Muscle of back (tissue), 11 donors: ENCODE data around the gene RFC5. TPM values are rescaled to one million over a fixed set of nuclear protein-coding genes. Genes with fewer than 3 reads are reported as not detected.
"Not testable (repeated sequence)": the region's sequence is repeated elsewhere in the genome, so short reads cannot be mapped to it uniquely, and the experiment has no call there.

Experiments used
- DNase-seq, 3 donors: peaks; one replicate each; pipeline versions ENCODE4 v3.0.0 to v3.0.0-alpha.2; 2013
- polyA plus RNA-seq, 10 donors: library from polyadenylated mRNA; unstranded; fragments of 120-200 nt; gene quantifications; one replicate each; pipeline ENCODE4 v1.2.1, GENCODE V29; 2013; ENCODE audit not compliant: insufficient read length in 10 of 10

RFC5 gene
- polyA plus RNA-seq, 10 donors = 10.1 to 18.6 (median 13.2) TPM

DNA sequence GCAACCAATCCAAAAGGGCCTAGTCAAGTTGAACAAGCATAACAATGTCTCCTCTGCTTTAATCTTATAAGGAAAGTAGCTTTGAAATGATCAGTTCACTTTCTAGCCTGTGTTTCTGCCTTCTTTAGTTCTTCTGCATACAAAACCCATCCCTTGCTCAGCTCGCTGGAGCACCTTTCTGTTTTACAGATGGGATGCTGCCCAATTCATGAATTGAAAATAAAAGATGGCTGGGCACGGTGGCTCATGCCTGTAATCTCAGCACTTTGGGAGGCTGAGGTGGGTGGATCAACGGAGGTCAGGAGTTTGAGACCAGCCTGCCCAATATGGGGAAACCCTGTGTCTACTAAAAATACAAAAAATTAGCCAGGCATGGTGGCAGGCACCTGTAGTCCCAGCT is 4.5 kb upstream of the RFC5 start:
- no peak for DNase-seq

DNA sequence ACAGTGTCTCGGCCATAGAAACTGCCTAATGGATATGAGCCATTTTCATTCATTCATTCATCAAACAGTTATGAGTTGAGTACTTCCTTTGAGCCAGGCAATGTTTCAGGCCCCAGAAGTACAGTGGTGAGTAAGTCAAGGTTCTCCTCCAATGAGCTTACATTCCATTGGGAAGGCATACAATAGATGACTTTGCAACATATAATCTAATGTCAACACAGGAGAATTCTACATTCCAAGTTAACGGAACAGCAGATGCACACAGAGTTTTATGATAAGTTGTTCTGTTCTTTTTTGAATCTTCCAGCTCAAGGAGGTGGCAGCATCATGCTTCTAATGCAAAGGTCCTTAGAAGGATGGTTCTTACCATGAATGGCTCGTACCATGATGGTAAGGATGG is 3.2 kb upstream of the RFC5 start:
- DNase-seq = no peak

DNA sequence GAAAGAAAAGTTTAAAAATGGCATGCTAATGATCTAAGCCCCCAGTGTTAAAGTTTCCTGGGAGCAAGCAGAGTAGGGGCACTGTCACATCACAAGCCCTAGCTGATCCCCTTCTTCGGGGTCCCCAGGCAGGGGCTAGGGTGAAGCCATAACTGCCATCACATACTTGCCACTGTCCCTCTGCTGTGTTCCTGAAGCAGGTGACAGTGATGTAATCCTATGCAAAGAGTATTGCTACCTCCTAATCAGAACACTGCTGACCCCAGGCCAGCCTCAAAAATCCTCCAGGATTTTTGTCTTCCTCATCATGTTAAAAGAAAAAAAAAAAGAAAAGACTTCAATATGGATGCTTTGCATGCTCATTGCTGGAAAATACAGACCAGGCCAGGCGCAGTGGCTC is 1.2 kb upstream of the RFC5 start:
- no peak for DNase-seq

DNA sequence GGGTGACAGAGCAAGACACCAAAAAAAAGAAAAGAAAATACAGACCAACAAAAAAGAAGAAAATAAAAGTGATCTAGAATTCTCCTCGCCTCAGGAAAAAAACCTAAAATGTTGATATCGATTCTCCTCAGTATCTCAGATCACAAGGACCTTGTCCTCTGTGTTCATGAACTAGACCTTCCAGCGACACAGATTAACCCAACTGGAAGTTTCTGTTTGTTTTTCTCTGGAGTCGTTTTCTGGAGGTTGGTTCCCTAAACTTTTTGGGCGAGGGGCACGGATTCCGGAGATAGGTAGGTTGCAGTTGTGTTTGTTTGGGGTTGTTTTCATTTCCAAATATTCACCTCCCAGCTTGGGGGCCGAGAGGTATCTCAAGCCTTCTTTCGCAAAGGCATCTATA is 559 bp upstream of the RFC5 start:
- no peak for DNase-seq

DNA sequence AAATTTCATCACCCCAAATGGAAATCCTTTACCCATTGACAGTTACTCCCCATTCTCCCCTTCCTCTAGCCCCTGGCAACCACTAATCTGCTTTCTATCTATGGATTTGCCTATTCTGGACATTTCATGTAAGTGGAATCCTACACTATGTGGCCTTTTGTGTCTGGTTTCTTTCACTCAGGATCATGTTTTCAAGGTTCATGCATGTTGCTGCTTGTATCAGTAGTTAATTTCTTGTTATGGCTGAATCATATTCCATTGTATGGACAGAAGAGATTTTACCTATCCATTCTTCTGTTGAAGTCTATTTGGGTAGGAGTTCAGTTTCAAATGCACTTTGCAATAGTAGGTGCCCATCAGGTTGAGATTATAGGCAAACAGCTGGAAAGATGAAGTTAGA is 1.4 kb downstream of the RFC5 start:
- DNase-seq = no peak

DNA sequence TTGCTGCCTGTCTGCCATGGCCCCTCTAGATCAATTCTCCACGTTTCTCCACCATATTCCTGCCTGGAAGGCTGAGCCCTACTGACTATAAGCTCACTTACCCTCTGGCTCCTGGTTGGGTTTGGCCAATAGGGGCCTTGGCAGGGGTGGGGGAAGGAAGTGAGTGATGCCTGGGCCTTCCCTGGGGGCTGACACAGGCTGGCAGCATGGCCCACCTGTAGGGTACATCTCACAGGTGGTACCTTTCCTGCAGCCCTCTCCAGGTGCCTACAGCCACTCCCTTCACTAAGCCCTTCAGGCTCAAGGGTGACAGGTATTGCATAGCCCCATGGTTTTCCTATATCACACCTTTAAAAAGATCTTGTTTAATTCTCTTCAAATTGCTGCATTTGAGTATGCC is 3.5 kb downstream of the RFC5 start:
- DNase-seq = no peak

DNA sequence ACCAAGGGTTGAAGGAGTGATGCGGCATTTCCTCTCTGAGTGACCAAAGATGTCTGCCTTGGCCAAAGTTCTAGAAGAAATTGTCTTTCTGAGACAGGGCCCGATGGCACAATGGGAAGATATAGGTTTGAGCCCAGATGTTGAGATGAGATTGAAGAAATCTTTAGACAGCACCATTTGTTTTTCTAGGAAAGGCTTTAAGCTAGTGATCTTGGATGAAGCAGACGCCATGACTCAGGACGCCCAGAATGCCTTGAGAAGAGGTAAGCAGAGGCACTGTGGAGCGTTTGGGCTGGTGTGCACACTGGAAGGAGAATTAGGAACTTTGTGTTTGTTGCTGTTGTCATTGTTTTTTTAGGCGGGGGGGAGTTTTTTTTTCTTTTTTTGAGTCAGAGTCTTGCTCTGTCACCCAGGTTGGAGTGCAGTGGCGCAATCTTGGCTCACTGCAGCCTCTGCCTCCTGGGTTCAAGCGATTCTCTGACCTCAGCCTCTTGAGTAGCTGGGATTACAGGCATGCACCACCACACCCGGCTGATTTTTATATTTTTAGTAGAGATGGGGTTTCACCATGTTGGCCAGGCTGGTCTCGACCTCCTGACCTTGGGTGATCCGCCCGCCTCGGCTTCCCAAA is 5.7 kb downstream of the RFC5 start:
- DNase-seq = not testable (repeated sequence)

DNA sequence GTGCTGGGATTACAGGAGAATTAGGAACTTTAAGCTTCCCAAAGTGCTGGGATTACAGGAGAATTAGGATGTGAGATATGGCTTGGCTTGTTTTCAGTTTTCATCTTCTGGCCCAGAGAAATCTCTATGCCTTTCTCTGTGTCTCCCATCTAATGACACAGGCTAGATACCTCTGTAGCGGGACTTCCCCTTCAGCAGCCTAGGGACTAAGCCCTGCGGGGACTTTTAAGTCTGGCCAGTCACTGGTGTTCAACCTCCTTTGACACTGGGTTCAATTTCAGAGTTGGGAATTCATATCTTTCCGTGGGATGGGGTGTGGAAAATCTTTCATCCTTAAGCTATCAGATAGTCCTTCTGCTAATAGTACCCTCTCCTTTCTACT is 6.2 kb downstream of the RFC5 start:
- DNase-seq = no peak

DNA sequence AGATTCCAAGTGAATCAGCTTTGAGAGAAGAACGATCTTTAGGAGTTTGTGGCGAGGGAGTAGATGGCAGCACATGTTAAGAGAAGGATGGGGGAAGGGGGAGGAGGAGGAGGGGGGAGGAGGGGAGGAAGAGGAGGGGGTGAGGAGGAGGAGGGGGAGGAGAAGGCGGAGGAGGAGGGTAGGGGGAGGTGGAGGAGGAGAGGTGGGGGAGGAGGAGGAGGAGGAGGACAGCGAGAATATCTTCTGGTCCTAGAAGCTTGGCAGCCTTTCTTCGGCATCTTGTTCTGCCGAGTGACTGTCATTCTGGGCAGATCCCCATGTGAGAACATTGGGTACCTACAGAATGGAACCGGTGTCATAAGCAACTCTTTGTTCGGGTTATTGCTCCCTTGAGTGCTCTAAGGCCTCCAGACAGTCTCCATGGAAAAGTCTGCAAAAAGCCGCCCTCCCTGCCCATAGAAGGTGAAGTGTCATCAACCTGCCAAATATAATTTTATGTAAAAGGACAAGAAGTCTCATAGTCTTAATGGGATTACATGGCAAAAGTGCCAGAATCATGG is 6.9 kb downstream of the RFC5 start:
- no peak for DNase-seq

DNA sequence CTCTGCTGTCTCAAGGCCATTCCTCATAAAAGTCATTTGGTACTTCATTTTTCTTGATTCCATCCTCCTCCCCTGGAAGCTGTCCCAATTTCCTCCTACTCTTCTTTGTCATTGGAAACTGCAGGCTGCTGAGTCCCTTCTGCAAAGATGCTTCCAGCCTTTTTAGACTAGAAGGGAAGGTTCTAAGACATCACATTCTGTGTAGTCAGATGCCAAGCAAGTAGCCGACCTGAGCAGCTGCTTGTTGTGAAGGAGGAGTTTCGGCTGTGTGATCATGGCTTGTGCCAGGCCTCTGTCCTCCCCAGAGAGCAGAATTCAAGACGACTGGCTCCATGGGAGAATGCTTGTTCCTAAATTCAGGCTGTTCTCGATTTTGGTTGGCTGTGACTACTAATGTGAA is 8.7 kb downstream of the RFC5 start:
- DNase-seq = no peak

DNA sequence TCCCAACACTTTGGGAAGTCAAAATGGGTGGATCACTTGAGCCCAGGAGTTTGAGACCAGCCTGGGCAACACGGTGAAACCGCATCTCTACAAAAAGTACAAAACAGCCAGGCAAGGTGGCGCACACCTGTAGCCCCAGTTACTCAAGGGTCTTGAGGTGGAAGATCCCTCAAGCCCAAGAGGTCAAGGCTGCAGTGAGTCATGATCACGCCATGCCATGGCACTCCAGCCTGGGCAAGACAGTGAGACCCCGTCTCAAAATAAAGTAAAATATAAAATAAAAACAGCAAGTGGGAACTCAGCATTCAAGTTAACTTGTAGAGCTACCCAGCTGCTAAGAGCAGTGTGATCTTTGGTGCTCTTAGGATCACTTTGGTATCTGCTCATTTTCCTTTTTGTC is 12.7 kb downstream of the RFC5 start:
- DNase-seq = no peak

DNA sequence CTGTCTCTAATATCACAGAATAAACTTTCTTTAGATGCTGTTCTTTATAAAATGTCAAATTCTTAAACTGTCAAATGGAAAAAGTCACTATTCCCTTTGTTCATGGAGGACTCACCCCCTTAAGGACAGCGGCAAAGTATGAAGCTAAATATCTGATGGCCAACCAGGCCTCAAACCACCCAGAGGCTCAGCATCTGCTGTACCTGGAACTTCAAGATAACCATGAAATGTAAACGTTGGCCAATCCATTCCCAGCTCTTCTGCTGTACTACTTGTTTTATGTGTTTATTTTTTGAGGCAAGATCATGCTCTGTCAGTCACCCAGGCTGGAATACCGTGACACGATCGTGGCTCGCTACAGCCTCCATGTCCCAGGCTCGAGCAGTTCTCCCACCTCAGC is 15.7 kb downstream of the RFC5 start:
- DNase-seq = no peak

DNA sequence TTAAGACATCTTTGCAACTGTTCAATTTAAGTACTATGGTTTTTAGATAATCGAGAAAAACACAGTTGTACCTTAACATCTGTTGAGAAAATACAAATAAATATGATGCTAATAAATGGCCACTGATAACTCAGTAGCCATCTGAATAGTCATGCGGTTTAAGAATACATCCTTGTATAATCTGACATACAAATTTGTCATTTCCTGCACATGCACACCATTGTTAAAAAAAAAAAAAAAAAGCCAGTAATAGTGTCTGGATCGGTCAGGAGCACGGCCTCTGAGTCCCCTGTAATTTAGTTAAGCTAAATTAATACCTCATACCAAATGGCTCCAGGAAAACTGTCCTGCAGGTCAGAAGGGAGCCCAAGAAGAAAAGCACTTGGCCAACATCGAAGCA is 16.8 kb downstream of the RFC5 start:
- DNase-seq = no peak

DNA sequence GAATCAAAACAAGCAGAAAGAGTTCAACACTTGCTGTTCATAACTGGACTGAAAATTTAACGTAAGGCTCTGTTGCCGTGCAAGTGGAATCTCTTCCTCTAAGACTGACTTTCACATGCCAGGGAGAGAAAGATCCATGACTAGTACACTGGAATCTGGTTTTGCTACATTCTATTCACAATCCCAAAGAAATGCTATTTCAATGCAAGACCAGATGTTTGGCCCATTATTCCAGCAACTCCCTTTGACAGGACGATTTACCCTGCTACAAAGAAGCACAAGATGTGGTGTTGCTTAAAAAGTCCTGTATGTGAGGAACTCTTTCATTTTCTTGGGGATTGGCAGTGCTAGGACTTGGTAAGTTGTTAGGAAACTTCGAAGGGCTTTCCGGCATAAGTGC is 17.4 kb downstream of the RFC5 start:
- no peak for DNase-seq

DNA sequence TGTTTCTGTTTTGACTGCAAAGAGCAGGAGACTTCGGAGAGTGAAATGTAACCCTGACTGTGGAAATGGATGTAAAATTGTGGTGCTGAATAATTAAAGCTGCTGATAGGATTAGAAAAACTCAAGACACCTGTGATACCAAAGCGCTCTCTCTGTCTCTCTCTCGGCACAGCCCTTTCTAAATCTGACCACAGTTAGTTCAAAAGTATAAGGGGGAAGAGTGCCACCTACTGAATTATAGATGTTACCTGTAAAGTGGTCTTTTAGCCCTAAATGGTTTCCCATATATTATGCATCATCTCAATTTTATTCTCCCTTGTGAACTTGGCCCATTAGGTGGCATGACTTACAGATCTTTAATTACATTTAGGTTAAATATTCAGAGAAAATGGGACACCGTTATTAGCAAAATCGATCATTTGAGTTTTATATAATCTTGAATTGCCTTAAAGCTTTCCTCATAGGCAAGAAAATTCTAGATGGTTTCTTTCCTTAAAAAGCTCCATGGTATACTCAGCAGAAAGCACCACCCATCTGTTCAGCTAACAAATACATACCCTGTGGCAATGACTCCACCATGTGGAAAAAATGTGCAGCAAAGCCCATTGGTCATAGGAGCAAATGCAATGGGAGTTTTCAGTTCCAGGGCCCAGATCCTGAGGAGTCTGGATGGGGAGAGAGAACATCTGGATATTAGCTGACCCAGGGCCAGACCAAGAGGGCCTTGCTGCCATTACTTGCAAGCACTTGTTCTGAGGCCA is 18.1 kb downstream of the RFC5 start:
- peak in 1 of 3 donors; percentile 52 for DNase-seq

DNA sequence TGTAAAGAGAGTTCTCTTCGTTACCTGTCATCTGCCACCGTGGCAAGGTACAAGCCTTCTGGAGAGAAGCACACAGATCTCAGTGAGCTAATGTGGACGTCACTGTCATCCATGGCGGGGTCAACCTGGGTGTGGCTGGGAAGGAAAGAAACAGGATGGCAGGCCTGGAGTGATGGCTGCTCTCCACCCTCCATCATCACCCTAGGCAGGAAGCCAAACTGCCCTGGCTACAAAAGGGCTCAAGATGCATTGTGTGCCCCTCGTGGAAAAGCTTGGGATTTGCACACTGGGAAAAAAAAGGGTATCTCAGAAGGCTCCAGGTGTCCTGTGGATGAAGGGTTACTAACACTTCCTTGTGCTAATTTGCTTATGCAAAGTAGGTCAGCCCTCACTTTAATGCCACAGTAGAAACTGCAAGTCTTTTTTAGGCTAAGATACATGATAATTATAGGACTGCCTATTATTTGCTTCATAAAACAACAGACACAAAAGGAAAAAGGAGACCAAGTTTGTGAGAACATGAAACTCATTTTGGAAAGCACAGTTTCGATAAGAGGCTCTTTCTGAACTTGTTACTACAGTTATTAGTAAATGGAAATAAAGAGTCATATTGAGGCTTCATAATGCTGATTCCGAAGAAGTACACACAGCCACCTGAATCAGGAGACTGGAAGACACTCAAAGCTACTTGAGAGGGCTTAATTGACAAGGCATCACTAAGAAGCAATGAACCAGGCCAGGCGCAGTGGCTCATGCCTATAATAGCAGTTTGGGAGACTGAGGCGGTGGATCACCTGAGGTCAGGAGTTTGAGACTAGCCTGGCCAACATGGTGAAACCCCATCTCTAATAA is 18.9 kb downstream of the RFC5 start:
- no peak for DNase-seq

DNA sequence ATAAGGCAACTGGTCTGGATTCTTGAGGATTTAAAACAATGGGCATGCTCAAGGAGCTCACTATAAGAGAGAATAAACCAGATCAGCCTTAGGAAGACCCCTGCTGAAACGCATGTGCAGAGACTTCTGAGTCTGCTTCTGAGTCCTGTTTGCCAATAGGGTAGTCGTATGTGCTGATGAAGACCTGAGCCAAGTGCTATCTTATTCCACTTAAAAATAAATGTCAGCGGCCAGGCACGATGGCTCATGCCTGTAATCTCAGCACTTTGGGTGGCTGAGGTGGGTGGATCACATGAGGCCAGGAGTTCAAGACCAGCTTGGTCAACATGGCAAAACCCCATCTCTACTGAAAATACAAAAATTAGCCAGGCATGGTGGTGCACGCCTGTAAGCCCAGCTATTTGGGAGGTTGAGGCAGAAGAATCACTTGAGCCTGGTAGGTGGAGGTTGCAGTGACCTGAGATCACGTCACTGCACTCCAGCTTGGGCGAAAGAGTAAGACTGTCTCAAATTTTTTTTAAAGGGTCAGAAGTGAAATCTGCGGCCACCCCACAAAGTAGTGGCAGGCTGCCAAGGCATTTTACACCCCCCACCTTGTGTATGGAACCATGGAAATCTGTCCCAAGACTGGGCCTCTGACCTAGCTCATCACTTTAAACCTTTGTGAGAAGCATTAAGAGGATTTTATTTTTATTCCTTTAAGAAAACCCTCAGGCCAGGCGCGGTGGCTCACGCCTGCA is 20.3 kb downstream of the RFC5 start:
- DNase-seq = no peak

DNA sequence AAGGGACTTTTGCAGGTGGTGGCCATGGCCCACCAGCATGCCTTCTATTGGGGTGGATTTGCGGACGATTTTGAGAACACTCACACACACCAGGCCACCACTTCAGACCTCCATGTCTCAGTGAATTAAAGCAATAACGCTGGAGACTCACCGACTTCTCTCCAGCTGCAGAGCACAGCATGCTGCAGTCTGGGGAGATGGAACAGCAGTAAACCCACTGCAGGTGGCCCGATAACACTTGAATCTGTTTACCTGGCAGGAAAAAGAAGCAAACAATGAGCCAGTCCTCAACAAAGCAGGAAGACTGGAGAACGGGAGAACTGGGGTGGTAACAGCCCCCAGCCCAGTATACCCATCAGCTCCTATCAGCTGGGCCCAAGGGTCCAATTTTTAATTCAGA is 21.6 kb downstream of the RFC5 start:
- no peak for DNase-seq

DNA sequence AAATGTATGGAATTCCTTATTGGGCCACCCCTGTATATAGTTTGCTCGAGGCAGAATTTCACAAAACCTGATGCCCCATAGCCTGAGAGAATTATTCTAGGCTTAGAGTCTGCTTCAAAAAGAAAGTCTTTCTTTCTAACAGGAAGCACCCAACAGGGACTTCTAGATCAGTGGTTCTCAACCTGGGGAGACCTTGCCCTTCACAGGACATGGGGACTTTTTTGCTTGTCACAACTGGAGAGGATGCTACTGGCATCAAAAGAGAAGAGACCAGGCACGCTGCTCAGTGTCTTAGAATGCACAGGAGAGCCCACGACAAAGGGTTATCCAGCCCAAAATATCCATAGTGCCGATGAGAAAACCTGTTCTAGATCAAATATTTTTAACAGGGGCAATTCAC is 25.6 kb downstream of the RFC5 start:
- DNase-seq = no peak

DNA sequence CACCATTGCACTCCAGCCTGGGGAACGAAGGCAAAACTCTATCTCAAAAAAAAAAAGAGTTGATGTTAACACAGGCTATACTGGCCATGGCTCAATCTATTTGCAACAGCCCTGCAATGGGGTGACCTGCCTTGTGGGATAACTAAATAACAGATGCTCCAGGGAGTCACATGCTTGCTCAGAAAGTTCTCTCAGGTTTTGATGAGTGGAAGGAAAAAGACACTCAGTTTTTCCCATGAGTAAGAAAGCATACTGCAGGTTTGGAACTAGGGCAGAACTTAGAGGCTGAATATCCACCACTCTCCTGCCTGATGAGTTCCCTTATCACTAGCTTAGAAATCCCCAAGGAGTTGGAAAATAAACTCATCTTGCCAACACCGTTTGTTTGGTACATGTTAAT is 27.6 kb downstream of the RFC5 start:
- no peak for DNase-seq

DNA sequence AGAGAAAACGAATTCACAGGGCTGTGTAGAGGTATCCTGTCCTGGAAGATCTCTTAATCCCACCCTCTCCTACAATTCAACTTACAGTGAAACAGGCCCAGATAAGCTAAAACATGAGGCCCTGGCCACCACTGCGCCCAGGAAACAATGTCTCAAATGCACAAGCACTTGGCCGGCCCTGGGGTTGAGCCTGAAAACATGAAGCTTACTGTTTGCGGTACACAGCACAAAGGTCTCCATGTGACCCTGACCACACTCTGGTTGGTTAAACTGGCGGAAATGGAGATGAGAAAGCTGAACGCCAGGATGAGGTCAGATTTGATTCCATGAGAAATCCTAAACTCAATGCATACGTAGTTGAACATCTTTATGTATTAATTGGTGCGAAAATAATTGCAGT is 28.1 kb downstream of the RFC5 start:
- DNase-seq = no peak

DNA sequence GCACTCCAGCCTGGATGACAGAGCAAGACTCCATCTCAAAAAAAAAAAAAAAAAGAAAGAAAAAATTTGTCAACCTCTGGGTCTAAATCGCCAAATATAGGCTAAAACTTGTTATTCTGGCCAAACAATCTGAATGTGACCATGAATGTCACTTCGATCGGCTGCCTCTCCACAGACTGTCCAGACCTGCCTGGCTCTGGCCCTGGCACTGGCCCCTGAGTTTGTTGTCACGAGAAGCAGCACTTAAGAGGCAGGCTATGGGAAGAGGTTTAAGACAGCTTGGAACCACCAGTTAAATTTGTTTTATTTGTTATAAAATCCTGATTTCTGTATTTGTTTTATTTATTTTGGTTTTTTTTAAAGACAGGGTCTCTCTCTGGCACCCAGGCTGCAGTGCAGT is 29.9 kb downstream of the RFC5 start:
- no peak for DNase-seq
